ENCODE data around the gene ACBD6. TPM values are rescaled to one million over a fixed set of nuclear protein-coding genes. Genes with fewer than 3 reads are reported as not detected.

ACBD6 gene
- total RNA-seq, 1 donor from 2014 or later: 34.4 TPM

DNA sequence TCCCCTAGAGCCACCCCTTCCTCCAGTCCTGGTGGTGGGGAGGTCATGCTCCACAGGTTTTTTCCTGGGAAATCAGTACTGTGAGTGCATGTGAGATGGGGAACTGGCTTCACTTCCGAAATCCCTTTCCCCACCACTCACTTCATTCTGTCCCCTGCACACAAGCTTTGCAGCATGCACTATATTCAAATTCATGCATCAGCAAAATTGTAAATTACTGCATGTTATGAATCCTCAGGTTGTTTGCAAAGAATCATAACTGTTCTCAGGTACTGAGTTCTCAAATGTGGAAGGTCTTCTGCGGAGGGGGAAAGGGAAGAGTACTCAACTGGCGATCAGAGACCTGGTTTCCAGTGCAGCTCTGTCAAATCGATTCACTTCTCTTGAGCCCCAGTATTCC, 230.0 kb downstream of the ACBD6 start:
- no peaks in the 10 kb centered on the region for H3K9me3 ChIP-seq
- no peaks in the 10 kb centered on the region for H3K36me3 ChIP-seq
- no peaks in the 10 kb centered on the region for H3K4me1 ChIP-seq
- intact Hi-C loops (cut with DNase I): no loop called here
- no peak overlapping the region for H3K27ac ChIP-seq
- H3K27me3 ChIP-seq: no peaks in the 10 kb centered on the region
- no peak overlapping the region for H3K4me3 ChIP-seq
- peak in 1 of 2 donors; percentile 77 for DNase-seq (ENCODE audit: extremely low spot score in 2 of 2)
- TF ChIP-seq POLR2A (IDR thresholded peaks at IDR 0.05) (no peak), POLR2AphosphoS5 (IDR thresholded peaks at IDR 0.05; ENCODE audit: insufficient read depth in 1 of 2, low read depth in 1 of 2) (no peak)
- TF ChIP-seq, protein P1, sequence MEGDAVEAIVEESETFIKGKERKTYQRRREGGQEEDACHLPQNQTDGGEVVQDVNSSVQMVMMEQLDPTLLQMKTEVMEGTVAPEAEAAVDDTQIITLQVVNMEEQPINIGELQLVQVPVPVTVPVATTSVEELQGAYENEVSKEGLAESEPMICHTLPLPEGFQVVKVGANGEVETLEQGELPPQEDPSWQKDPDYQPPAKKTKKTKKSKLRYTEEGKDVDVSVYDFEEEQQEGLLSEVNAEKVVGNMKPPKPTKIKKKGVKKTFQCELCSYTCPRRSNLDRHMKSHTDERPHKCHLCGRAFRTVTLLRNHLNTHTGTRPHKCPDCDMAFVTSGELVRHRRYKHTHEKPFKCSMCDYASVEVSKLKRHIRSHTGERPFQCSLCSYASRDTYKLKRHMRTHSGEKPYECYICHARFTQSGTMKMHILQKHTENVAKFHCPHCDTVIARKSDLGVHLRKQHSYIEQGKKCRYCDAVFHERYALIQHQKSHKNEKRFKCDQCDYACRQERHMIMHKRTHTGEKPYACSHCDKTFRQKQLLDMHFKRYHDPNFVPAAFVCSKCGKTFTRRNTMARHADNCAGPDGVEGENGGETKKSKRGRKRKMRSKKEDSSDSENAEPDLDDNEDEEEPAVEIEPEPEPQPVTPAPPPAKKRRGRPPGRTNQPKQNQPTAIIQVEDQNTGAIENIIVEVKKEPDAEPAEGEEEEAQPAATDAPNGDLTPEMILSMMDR (IDR thresholded peaks at IDR 0.05): no peak

GRCh38 chr1:180271272-180272255, 230.8 kb downstream of the ACBD6 start:
- Histone ChIP-seq H3K27ac (no peak overlapping the region), H3K36me3 (no peaks in the 10 kb centered on the region), H3K4me1 (no peaks in the 10 kb centered on the region), H3K4me3 (no peak overlapping the region), H3K9me3 (no peaks in the 10 kb centered on the region), H3K27me3 (no peaks in the 10 kb centered on the region)
- intact Hi-C loops (cut with DNase I): no loop called here
- peak; percentile 82 to 84 for DNase-seq (ENCODE audit: extremely low spot score in 2 of 2)
- TF ChIP-seq POLR2A (IDR thresholded peaks at IDR 0.05) (no peak), POLR2AphosphoS5 (IDR thresholded peaks at IDR 0.05; ENCODE audit: insufficient read depth in 1 of 2, low read depth in 1 of 2) (no peak)
- TF ChIP-seq, protein P1 (IDR thresholded peaks at IDR 0.05): no peak

- TF ChIP-seq POLR2A (IDR thresholded peaks at IDR 0.05): no peak
- no peak for TF ChIP-seq POLR2AphosphoS5 (IDR thresholded peaks at IDR 0.05; ENCODE audit: insufficient read depth in 1 of 2, low read depth in 1 of 2)
- TF ChIP-seq, protein P1 (IDR thresholded peaks at IDR 0.05): no peak
- no peak overlapping the region for H3K27ac ChIP-seq
- no peaks in the 10 kb centered on the region for H3K9me3 ChIP-seq
- no peaks in the 10 kb centered on the region for H3K4me1 ChIP-seq
- peak; percentile 52 to 74 for DNase-seq (ENCODE audit: extremely low spot score in 2 of 2)
- H3K4me3 ChIP-seq: no peak overlapping the region
- intact Hi-C loops (cut with DNase I): no loop called here
- H3K27me3 ChIP-seq: no peaks in the 10 kb centered on the region
- no peaks in the 10 kb centered on the region for H3K36me3 ChIP-seq
These were observed 231.7 kb downstream of the ACBD6 start for GRCh38 chr1:180270530-180271271.

DNA sequence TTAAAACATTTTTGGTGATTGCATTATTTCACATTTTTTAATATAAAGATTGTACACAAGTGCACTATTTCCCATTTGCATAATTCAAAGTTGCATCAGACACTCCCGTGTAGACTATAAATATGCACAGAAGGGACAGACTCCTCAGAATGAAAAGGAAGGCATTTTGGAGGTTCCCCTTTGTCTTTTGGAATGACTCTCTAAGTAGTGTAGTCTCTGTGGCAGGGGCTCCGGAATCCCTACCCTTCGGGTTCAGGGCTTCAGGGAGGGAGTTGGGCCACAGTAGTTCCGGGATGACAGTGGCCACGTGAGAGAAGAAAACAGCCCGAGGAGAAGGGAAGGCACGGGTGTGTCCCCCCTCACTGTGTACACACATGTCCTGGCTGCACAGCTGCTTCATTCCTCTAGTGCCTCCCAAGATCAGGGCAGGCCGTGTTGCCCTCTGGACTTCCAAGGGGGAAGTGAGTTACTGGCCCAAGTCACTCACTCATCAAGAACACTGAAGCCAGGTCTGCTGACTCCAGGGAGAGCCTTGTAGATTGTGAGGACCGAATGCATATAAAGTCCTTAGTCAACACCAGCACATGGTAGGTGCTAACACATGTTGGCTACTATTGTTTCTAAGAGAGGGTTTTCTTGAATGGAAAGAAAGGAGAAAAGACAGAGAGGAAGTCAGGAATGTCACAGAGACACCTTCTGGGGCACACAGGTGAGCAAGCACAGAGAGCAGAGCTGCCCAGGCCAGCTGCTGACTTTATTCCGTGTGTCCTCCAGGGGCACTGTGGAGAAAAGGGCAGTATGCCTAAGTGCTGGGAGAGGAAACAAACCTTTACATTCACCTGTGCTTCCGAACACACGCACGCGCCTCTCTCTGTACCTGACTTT, 232.5 kb downstream of the ACBD6 start:
- Histone ChIP-seq H3K27ac (no peak overlapping the region), H3K4me3 (no peak overlapping the region), H3K4me1 (no peaks in the 10 kb centered on the region), H3K9me3 (no peaks in the 10 kb centered on the region), H3K27me3 (no peaks in the 10 kb centered on the region), H3K36me3 (no peaks in the 10 kb centered on the region)
- intact Hi-C loops (cut with DNase I): no loop called here
- TF ChIP-seq POLR2A (IDR thresholded peaks at IDR 0.05) (no peak), POLR2AphosphoS5 (IDR thresholded peaks at IDR 0.05; ENCODE audit: insufficient read depth in 1 of 2, low read depth in 1 of 2) (no peak)
- TF ChIP-seq, protein P1 (IDR thresholded peaks at IDR 0.05): no peak
- peak; percentile 70 to 74 for DNase-seq (ENCODE audit: extremely low spot score in 2 of 2)

Measured in vagina (tissue), 2 donors.